MCF 10A (cell line): ENCODE results near the gene HSPA4. TPM values are rescaled to one million over a fixed set of nuclear protein-coding genes. Genes with fewer than 3 reads are reported as not detected.

ENCODE experiments used
- BruUV-seq: library from RNA; stranded (reverse); fragments of 400-500 nt; replicated peaks from 2 replicates; lab custom pipeline; 2021; lab: Mats Ljungman, UMichigan
- CTCF ChIA-PET: fragments of 300-600 bp; sonication (Branson Sonifier 250); formaldehyde crosslinking; extraction: SDS; loops from one replicate; lab custom pipeline; 2021; ENCODE audit warnings: antibody characterized with exemption, inconsistent platforms; lab: Yijun Ruan, JAX
- POLR2A ChIA-PET: fragments of 300-600, 350-650 bp; sonication (Branson Sonifier 250); formaldehyde crosslinking; extraction: SDS; loops from one replicate; lab custom pipeline; 2020; ENCODE audit warnings: antibody characterized with exemption, inconsistent platforms; lab: Yijun Ruan, JAX
- DNase-seq: peaks from one replicate; pipeline ENCODE4 v3.0.0-alpha.2; 2018; ENCODE audit not compliant: unreplicated experiment
- H3K27ac Mint-ChIP-seq: one replicate; pipeline ENCODE4 v1.8.0; 2022; ENCODE audit warnings: mild to moderate bottlenecking, low read depth, mixed read lengths; ENCODE audit not compliant: unreplicated experiment
- H3K27me3 Mint-ChIP-seq: one replicate; pipeline ENCODE4 v1.8.0; 2022; ENCODE audit warnings: mixed read lengths; ENCODE audit not compliant: insufficient read depth, unreplicated experiment
- H3K36me3 Mint-ChIP-seq: one replicate; pipeline ENCODE4 v1.8.0; 2022; ENCODE audit warnings: mild to moderate bottlenecking, moderate library complexity, mixed read lengths; ENCODE audit not compliant: insufficient read depth, unreplicated experiment
- H3K4me1 Mint-ChIP-seq: one replicate; pipeline ENCODE4 v1.8.0; 2022; ENCODE audit warnings: mixed read lengths; ENCODE audit not compliant: insufficient read depth, unreplicated experiment
- H3K4me3 Mint-ChIP-seq: one replicate; pipeline ENCODE4 v1.8.0; 2022; ENCODE audit warnings: mild to moderate bottlenecking, moderate library complexity, mixed read lengths; ENCODE audit not compliant: unreplicated experiment
- H3K9me3 Mint-ChIP-seq: one replicate; pipeline ENCODE4 v1.8.0; 2022; ENCODE audit warnings: mixed read lengths; ENCODE audit not compliant: unreplicated experiment
- CTCF ChIP-seq: fragments of 200-600 bp; IDR thresholded peaks from one replicate; pipeline ENCODE4 v1.8.0; 2022; ENCODE audit warnings: antibody characterized with exemption, mild to moderate bottlenecking; ENCODE audit not compliant: unreplicated experiment
- intact Hi-C: fragments of 100-400 bp; cut with micrococcal nuclease; formaldehyde crosslinking; loops from 2 replicates; pipeline ENCODE4 v1.14.1; 2022
- total RNA-seq: library from RNA; stranded (reverse); gene quantifications from 2 replicates; pipeline ENCODE4 v1.2.3, GENCODE V29; 2022

Gene HSPA4
- total RNA-seq, 1 experiment from 2014 or later: 218 TPM

GRCh38 chr5:133117912-133118445, 66.2 kb downstream of the HSPA4 start:
- Mint-ChIP-seq H3K36me3 (no peaks in the 10 kb centered on the region), H3K4me3 (no peak overlapping the region), H3K9me3 (no peaks in the 10 kb centered on the region), H3K4me1 (peaks cover 10% of the 10 kb centered on the region), H3K27ac (no peak overlapping the region), H3K27me3 (no peaks in the 10 kb centered on the region)
- no peak for DNase-seq
- BruUV-seq: no TSS peak
- POLR2A ChIA-PET: no interaction called here
- no peak for TF ChIP-seq CTCF
- intact Hi-C loops: no loop called here
- CTCF ChIA-PET: interaction anchor here (0.5 to 1.5 kb wide), 7 partner anchors 29 to 909 kb away, joined by 3 to 5 read pairs (median 4); no protein-coding TSS in a partner anchor

GRCh38 chr5:133118741-133119140, 66.9 kb downstream of the HSPA4 start:
- CTCF ChIA-PET: interaction anchor here (0.5 to 3.0 kb wide), 7 partner anchors 8 to 909 kb away, joined by 3 to 16 read pairs (median 3); no protein-coding TSS in a partner anchor
- POLR2A ChIA-PET: no interaction called here

GRCh38 chr5:133119233-133119711, 67.5 kb downstream of the HSPA4 start:
- Mint-ChIP-seq H3K4me3 (no peak overlapping the region), H3K27me3 (no peaks in the 10 kb centered on the region), H3K9me3 (no peaks in the 10 kb centered on the region), H3K36me3 (no peaks in the 10 kb centered on the region), H3K4me1 (no peaks in the 10 kb centered on the region), H3K27ac (no peak overlapping the region)
- ChIA-PET CTCF (interaction anchor here (0.7 to 3.0 kb wide), 5 partner anchors 8 to 750 kb away, joined by 3 to 16 read pairs (median 3); no protein-coding TSS in a partner anchor), POLR2A (interaction anchor here (1.1 kb wide), 1 partner anchor 171 kb away, joined by 3 read pairs; no protein-coding TSS in a partner anchor)
- BruUV-seq: no TSS peak
- intact Hi-C loops: no loop called here
- TF ChIP-seq CTCF: no peak
- DNase-seq: no peak

More at GRCh38 chr5:133118741-133119140, 66.9 kb downstream of the HSPA4 start:
- DNase-seq: no peak
- H3K4me3 Mint-ChIP-seq: no peak overlapping the region
- no peaks in the 10 kb centered on the region for H3K36me3 Mint-ChIP-seq
- no TSS peak for BruUV-seq
- H3K9me3 Mint-ChIP-seq: no peaks in the 10 kb centered on the region
- no peaks in the 10 kb centered on the region for H3K27me3 Mint-ChIP-seq
- no peak for TF ChIP-seq CTCF
- intact Hi-C loops: no loop called here
- no peak overlapping the region for H3K27ac Mint-ChIP-seq
- peaks cover 3% of the 10 kb centered on the region for H3K4me1 Mint-ChIP-seq

- no peak overlapping the region for H3K4me3 Mint-ChIP-seq
- no peak for TF ChIP-seq CTCF
- BruUV-seq: no TSS peak
Measured at GRCh38 chr5:133120156-133120750, 68.4 kb downstream of the HSPA4 start.

More at GRCh38 chr5:133120156-133120750, 68.4 kb downstream of the HSPA4 start:
- CTCF ChIA-PET: interaction anchor here (0.6 to 3.0 kb wide), 2 partner anchors 9 to 882 kb away, joined by 5 to 16 read pairs; no protein-coding TSS in a partner anchor
- intact Hi-C loops: no loop called here
- DNase-seq: no peak
- H3K27ac Mint-ChIP-seq: peak overlapping the region; percentile 4
- POLR2A ChIA-PET: interaction anchor here (0.7 to 1.1 kb wide), 3 partner anchors 165 to 175 kb away, joined by 3 read pairs; no protein-coding TSS in a partner anchor
- H3K9me3 Mint-ChIP-seq: no peaks in the 10 kb centered on the region
- no peaks in the 10 kb centered on the region for H3K27me3 Mint-ChIP-seq
- H3K36me3 Mint-ChIP-seq: no peaks in the 10 kb centered on the region
- no peaks in the 10 kb centered on the region for H3K4me1 Mint-ChIP-seq
